ENCODE measurements around the gene DEK.

GRCh38 chr6:18219591-18219990 lies 44.7 kb downstream of the DEK start:
- no peak for TF ChIP-seq CTCF (IDR thresholded peaks at IDR 0.05; ENCODE audit: low read depth, low read length)
- TF ChIP-seq POLR2A (IDR thresholded peaks at IDR 0.05; ENCODE audit: extremely low read depth, insufficient read length) = no peak
- TF ChIP-seq MYC (IDR thresholded peaks at IDR 0.05; ENCODE audit: low read depth, low read length) = no peak
